Astrocyte (in vitro differentiated cells and primary cell): ENCODE measurements around the gene PAK6.

ENCODE experiments used
- EZH2 ChIP-seq: IDR thresholded peaks from 2 replicates; pipeline ENCODE4 v1.6.1; 2012; ENCODE audit warnings: mild to moderate bottlenecking, low read length, inconsistent platforms; ENCODE audit not compliant: insufficient read depth
- TF ChIP-seq, protein P1 (sequence below): IDR thresholded peaks from 2 replicates; pipeline ENCODE4 v1.5.1; 2011; ENCODE audit warnings: low read depth, mild to moderate bottlenecking, inconsistent platforms, low read length, moderate library complexity; ENCODE audit not compliant: insufficient read depth

GRCh38 chr15:40289140-40289775 is 50.4 kb downstream of the PAK6 start:
- TF ChIP-seq, protein P1, sequence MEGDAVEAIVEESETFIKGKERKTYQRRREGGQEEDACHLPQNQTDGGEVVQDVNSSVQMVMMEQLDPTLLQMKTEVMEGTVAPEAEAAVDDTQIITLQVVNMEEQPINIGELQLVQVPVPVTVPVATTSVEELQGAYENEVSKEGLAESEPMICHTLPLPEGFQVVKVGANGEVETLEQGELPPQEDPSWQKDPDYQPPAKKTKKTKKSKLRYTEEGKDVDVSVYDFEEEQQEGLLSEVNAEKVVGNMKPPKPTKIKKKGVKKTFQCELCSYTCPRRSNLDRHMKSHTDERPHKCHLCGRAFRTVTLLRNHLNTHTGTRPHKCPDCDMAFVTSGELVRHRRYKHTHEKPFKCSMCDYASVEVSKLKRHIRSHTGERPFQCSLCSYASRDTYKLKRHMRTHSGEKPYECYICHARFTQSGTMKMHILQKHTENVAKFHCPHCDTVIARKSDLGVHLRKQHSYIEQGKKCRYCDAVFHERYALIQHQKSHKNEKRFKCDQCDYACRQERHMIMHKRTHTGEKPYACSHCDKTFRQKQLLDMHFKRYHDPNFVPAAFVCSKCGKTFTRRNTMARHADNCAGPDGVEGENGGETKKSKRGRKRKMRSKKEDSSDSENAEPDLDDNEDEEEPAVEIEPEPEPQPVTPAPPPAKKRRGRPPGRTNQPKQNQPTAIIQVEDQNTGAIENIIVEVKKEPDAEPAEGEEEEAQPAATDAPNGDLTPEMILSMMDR, result no peak
- no peak for TF ChIP-seq EZH2
